OCI-LY3 (cell line): ENCODE measurements around the gene GIMAP4.

Experiments
- H2AFZ ChIP-seq: fragments of 200-600, 300-600 bp; shearing (Covaris generic); 2 replicates; pipeline ENCODE4 v1.6.0; 2014; ENCODE audit warnings: antibody characterized with exemption, low read depth, low read length
- H3K27ac ChIP-seq: fragments of 200-600, 300-600 bp; sonication (generic); 2 replicates; pipeline ENCODE4 v1.5.1; 2014; ENCODE audit warnings: mild to moderate bottlenecking, low read length, moderate library complexity, mixed read lengths
- H3K27me3 ChIP-seq: fragments of 200-600, 300-600 bp; sonication (generic); 2 replicates; pipeline ENCODE4 v1.6.1; 2014; ENCODE audit warnings: low read depth, low read length, mixed read lengths
- H3K36me3 ChIP-seq: fragments of 200-600, 300-600 bp; sonication (generic); replicated peaks from 2 replicates; pipeline ENCODE3; 2014; ENCODE audit warnings: low read depth, low read length, mixed read lengths
- H3K4me1 ChIP-seq: fragments of 300-600, 200-600 bp; sonication (generic); 2 replicates; pipeline ENCODE4 v1.6.1; 2014; ENCODE audit warnings: low read length, mixed read lengths
- H3K4me2 ChIP-seq: fragments of 200-600, 300-600 bp; sonication (generic); 2 replicates; pipeline ENCODE4 v1.6.1; 2014; ENCODE audit warnings: low read length, mixed read lengths
- H3K4me3 ChIP-seq: fragments of 300-600, 200-600 bp; sonication (generic); 2 replicates; pipeline ENCODE4 v1.5.1; 2014; ENCODE audit warnings: antibody characterized with exemption, mild to moderate bottlenecking, low read length, moderate library complexity
- H3K79me2 ChIP-seq: fragments of 300-600, 200-600 bp; shearing (Covaris generic); 2 replicates; pipeline ENCODE4 v1.6.1; 2014; ENCODE audit warnings: mild to moderate bottlenecking, low read length, mixed read lengths
- H3K9ac ChIP-seq: fragments of 300-600, 200-600 bp; shearing (Covaris generic); 2 replicates; pipeline ENCODE4 v1.6.0; 2014; ENCODE audit warnings: mild to moderate bottlenecking, low read length, moderate library complexity
- H3K9me3 ChIP-seq: fragments of 200-600, 300-600 bp; shearing (Covaris generic); 2 replicates; pipeline ENCODE4 v1.6.1; 2014; ENCODE audit warnings: low read length, mixed read lengths; ENCODE audit not compliant: insufficient read depth
- H4K20me1 ChIP-seq: fragments of 200-600, 300-600 bp; sonication (generic); 2 replicates; pipeline ENCODE4 v1.6.1; 2016; ENCODE audit warnings: low read length, mixed read lengths; ENCODE audit not compliant: insufficient read depth
- EZH2phosphoT487 ChIP-seq: fragments of 200-600 bp; shearing (Covaris generic); IDR thresholded peaks from 2 replicates; pipeline ENCODE4 v1.6.1; 2018; ENCODE audit warnings: antibody characterized with exemption, mixed run types, low read depth
- TF ChIP-seq, protein P1 (sequence below): fragments of 200-600, 300-600 bp; sonication (generic); IDR thresholded peaks from 2 replicates; pipeline ENCODE4 v1.5.1; 2014; ENCODE audit warnings: antibody characterized with exemption, low read length, low read depth

GIMAP4 gene

DNA sequence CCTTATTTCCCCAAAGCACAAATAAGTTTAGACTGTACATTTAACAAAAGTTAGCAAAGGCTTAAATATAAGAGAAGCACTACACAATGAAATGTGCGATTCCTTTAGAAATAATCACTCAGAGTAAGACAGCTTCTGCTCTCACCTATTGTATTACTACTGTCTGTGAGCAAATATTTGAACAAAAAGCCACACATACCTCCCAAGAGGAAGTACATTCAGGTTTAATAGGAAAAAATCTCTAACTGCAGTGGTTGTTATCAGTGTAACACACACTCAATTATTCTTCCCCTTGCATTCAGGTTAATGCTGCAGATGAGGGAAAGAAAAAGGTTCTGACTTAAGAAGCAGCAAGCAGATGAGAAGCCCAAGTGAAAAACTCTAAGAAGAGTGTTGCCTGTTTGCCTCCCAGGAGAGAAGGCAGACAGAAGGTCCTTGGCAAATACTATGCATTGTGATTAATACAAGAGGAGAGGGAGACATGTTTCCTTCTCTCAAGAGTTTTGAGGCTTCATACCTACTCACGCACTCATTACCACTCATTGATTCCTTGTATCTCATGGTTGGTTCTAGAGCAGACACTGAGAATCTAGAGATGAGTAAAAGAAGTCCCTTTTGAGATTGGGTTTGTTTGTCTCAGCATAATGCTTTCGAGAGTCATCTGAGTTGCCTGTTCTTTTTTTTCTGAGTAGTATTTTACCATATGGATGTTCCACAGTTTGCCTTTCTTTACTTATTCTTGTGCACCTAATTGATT lies 13.6 kb downstream of the GIMAP4 start:
- Histone ChIP-seq H3K4me2 (no peak overlapping the region), H3K27ac (no peak overlapping the region), H3K79me2 (no peaks in the 10 kb centered on the region), H3K4me3 (no peak overlapping the region), H3K27me3 (peaks cover 12% of the 10 kb centered on the region; the same call in 1 of the 2 replicates), H4K20me1 (no peaks in the 10 kb centered on the region), H3K4me1 (no peaks in the 10 kb centered on the region), H3K9ac (no peak overlapping the region), H3K9me3 (peaks cover 8% of the 10 kb centered on the region; the same call in 1 of the 2 replicates), H3K36me3 (no peaks in the 10 kb centered on the region), H2AFZ (no peak overlapping the region)
- no peak for TF ChIP-seq EZH2phosphoT487

DNA sequence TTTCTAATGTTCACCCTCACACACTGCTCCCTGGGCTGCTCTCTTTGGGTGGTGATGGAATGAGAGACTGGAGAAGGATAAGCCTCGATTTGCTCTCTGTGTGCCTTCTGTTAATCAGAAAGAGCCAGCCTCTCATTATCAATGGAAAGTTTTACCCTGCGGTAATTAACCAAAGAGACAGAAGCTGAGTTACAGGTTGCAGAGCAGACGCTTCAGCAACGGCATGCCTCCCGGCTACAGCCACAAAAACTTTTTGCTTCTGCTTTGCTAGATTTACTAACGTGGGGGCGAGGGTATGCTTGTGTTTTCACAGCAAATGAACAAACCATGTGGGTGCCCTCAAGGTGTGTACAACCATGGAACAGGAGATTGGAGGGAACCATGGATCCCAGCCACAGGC lies 18.0 kb downstream of the GIMAP4 start:
- Histone ChIP-seq H3K36me3 (no peaks in the 10 kb centered on the region), H2AFZ (no peak overlapping the region), H3K79me2 (no peaks in the 10 kb centered on the region), H3K4me1 (0 out of 2 replicates have a peak, but pooled peaks cover 2% of the 10 kb centered on the region), H3K9me3 (peaks cover 8% of the 10 kb centered on the region; the same call in 1 of the 2 replicates), H3K4me3 (no peak overlapping the region), H3K27ac (no peak overlapping the region), H3K9ac (no peak overlapping the region), H3K27me3 (peaks cover 12% of the 10 kb centered on the region; the same call in 1 of the 2 replicates), H4K20me1 (no peaks in the 10 kb centered on the region), H3K4me2 (no peak overlapping the region)
- TF ChIP-seq EZH2phosphoT487: no peak
- TF ChIP-seq, protein P1, sequence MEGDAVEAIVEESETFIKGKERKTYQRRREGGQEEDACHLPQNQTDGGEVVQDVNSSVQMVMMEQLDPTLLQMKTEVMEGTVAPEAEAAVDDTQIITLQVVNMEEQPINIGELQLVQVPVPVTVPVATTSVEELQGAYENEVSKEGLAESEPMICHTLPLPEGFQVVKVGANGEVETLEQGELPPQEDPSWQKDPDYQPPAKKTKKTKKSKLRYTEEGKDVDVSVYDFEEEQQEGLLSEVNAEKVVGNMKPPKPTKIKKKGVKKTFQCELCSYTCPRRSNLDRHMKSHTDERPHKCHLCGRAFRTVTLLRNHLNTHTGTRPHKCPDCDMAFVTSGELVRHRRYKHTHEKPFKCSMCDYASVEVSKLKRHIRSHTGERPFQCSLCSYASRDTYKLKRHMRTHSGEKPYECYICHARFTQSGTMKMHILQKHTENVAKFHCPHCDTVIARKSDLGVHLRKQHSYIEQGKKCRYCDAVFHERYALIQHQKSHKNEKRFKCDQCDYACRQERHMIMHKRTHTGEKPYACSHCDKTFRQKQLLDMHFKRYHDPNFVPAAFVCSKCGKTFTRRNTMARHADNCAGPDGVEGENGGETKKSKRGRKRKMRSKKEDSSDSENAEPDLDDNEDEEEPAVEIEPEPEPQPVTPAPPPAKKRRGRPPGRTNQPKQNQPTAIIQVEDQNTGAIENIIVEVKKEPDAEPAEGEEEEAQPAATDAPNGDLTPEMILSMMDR: no peak

DNA sequence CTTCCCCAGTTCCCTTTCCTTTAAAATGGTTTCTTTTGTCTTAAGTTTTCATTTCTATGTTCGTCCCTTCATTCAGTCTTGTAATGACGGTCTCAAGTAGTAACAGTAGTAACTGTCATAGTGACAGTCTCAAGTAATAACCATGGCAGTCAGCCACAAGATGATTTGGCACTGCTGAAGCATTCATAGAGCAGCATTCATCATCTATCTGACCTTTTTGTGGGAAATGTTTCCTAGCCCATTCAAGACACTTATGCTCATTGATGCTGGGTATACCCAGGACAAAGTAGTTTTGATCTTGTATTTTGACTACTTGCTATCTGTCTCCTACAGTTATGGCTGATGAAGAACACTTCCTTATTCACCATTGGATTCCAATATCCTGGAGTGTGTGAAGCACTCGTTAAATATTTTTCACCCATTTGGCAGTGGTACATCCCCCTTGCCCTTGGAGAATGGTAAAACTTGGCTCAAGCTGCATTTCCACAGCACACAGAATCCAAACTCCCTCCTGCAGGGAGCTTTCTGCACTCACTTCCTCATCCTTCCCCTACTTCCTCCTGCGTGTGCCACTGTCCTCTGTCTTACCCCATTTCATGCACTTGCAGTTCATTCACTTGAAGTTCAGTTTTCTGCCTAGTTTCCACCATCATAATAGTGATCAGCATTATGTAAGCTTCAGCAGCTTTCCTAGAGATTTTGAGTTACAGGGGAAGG lies 19.0 kb downstream of the GIMAP4 start:
- H3K27ac ChIP-seq: no peak overlapping the region

GRCh38 chr7:150586785-150587152 lies 19.6 kb downstream of the GIMAP4 start:
- Histone ChIP-seq H3K27ac (no peak overlapping the region), H2AFZ (no peak overlapping the region), H3K27me3 (peaks cover 7% of the 10 kb centered on the region; the same call in 1 of the 2 replicates), H3K9me3 (peaks cover under 1% of the 10 kb centered on the region; the same call in 1 of the 2 replicates), H4K20me1 (no peaks in the 10 kb centered on the region), H3K4me2 (no peak overlapping the region), H3K79me2 (no peaks in the 10 kb centered on the region), H3K9ac (no peak overlapping the region), H3K36me3 (no peaks in the 10 kb centered on the region), H3K4me1 (0 out of 2 replicates have a peak, but pooled peaks cover 2% of the 10 kb centered on the region), H3K4me3 (no peak overlapping the region)
- no peak for TF ChIP-seq EZH2phosphoT487
- TF ChIP-seq, protein P1: no peak

More for the DNA sequence above, 19.0 kb downstream of the GIMAP4 start:
- H3K9ac ChIP-seq: no peak overlapping the region
- no peak overlapping the region for H2AFZ ChIP-seq
- 0 out of 2 replicates have a peak, but pooled peaks cover 2% of the 10 kb centered on the region for H3K4me1 ChIP-seq
- peaks cover 6% of the 10 kb centered on the region; the same call in 1 of the 2 replicates for H3K9me3 ChIP-seq
- H3K4me3 ChIP-seq: no peak overlapping the region
- no peaks in the 10 kb centered on the region for H3K79me2 ChIP-seq
- no peak for TF ChIP-seq EZH2phosphoT487
- TF ChIP-seq, protein P1: no peak
- H3K4me2 ChIP-seq: no peak overlapping the region
- no peaks in the 10 kb centered on the region for H3K36me3 ChIP-seq
- H3K27me3 ChIP-seq: peaks cover 10% of the 10 kb centered on the region; the same call in 1 of the 2 replicates
- H4K20me1 ChIP-seq: no peaks in the 10 kb centered on the region
